ENCODE data around the gene PLEKHA5. TPM values are rescaled to one million over a fixed set of nuclear protein-coding genes. Genes with fewer than 3 reads are reported as not detected.

Gene PLEKHA5
- total and polyA plus RNA-seq, 4 donors: 4.9 to 88.5 (median 20.9) TPM

GRCh38 chr12:19113464-19113863, 16.1 kb upstream of the PLEKHA5 start:
- 95 to 97% methylated on average over 3 of the region's 3 CpGs for WGBS, 2 donors
- H3K9me3 ChIP-seq (ENCODE audit: control insufficient read depth in 4 of 4, insufficient read depth in 3 of 4, low read length in 3 of 4): no peaks in the 10 kb centered on the region
- no peak for TF ChIP-seq CTCF (IDR thresholded peaks at IDR 0.05; ENCODE audit: control extremely low read depth, extremely low read depth)

DNA sequence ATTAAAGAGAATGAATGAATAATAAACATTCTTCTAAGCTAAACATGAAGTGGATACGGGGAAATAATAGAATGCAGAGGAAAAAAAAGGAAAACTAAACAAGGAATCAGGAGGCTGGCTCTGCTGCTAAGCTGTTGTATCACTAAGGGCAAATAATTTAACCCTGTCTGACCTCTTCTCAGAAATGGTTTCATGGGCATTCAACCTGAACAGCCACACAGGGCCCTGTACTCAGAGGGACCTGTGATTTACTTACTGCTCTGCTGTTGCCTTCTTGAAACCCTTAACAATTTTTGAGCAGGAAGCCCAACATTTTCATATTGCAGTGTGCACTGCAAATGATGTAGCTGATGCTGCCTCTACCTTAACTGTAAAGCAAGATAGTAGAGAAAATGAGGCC, 14.2 kb upstream of the PLEKHA5 start:
- ATAC-seq (ENCODE audit: insufficient read depth, low FRiP score) (no peak), DNase-seq (no peak)
- no peak overlapping the region for H3K4me3 ChIP-seq
- no peak overlapping the region for H3K9ac ChIP-seq (ENCODE audit: insufficient read depth in 1 of 2, low read length in 2 of 2)
- peaks cover 0 to 6% (median 0%) of the 10 kb centered on the region in 3 donors for H3K27me3 ChIP-seq (ENCODE audit: control insufficient read depth in 3 of 3, insufficient read depth in 3 of 3, low read length in 2 of 3)
- no peaks in the 10 kb centered on the region for H3K4me1 ChIP-seq (ENCODE audit: control insufficient read depth in 5 of 5, insufficient read depth in 5 of 5, low read length in 5 of 5)
- no peaks in the 10 kb centered on the region for H3K9me3 ChIP-seq (ENCODE audit: control insufficient read depth in 4 of 4, insufficient read depth in 3 of 4, low read length in 3 of 4)
- H3K27ac ChIP-seq (ENCODE audit: low read depth in 1 of 2, low read length in 1 of 2): no peak overlapping the region
- no peak for TF ChIP-seq CTCF (IDR thresholded peaks at IDR 0.05; ENCODE audit: control extremely low read depth, extremely low read depth)
- 68 to 84% methylated on average over 1 of the region's 1 CpG for WGBS, 2 donors
- H3K36me3 ChIP-seq (ENCODE audit: control insufficient read depth in 4 of 4, insufficient read depth in 4 of 4, low read length in 4 of 4): no peaks in the 10 kb centered on the region

More at GRCh38 chr12:19113464-19113863, 16.1 kb upstream of the PLEKHA5 start:
- Histone ChIP-seq H3K27ac (ENCODE audit: low read depth in 1 of 2, low read length in 1 of 2) (no peak overlapping the region), H3K36me3 (ENCODE audit: control insufficient read depth in 4 of 4, insufficient read depth in 4 of 4, low read length in 4 of 4) (no peaks in the 10 kb centered on the region), H3K4me3 (no peak overlapping the region), H3K27me3 (ENCODE audit: control insufficient read depth in 3 of 3, insufficient read depth in 3 of 3, low read length in 2 of 3) (peaks cover 0 to 14% (median 0%) of the 10 kb centered on the region in 3 donors), H3K4me1 (ENCODE audit: control insufficient read depth in 5 of 5, insufficient read depth in 5 of 5, low read length in 5 of 5) (no peaks in the 10 kb centered on the region), H3K9ac (ENCODE audit: insufficient read depth in 1 of 2, low read length in 2 of 2) (no peak overlapping the region)
- DNase-seq (no peak), ATAC-seq (ENCODE audit: insufficient read depth, low FRiP score) (no peak)

DNA sequence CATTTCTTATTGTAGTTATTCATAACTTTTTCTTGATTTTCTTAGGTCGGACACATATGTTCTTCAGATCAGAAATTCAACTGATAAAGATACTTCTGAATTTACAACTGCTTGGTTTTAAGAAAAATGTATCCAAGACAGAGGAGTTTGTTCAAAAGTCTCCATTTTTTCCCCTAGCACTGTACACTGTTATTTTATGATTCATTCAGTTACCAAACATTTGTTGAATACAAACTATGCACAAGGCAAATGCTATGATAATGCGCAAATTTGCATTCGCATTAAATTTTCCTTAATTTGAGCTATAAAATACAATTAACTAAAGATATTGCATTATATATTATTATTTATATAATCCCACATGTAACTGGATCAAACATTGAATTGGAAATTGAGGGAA, 10.1 kb upstream of the PLEKHA5 start:
- no peak overlapping the region for H3K9ac ChIP-seq (ENCODE audit: insufficient read depth in 1 of 2, low read length in 2 of 2)
- no peak for TF ChIP-seq CTCF (IDR thresholded peaks at IDR 0.05; ENCODE audit: control extremely low read depth, extremely low read depth)
- peaks cover 0 to 2% (median 0%) of the 10 kb centered on the region in 5 donors for H3K4me1 ChIP-seq (ENCODE audit: control insufficient read depth in 5 of 5, insufficient read depth in 5 of 5, low read length in 5 of 5)
- WGBS, 2 donors: 95 to 96% methylated on average over 3 of the region's 3 CpGs
- H3K36me3 ChIP-seq (ENCODE audit: control insufficient read depth in 4 of 4, insufficient read depth in 4 of 4, low read length in 4 of 4): no peaks in the 10 kb centered on the region
- ATAC-seq (ENCODE audit: insufficient read depth, low FRiP score) (no peak), DNase-seq (no peak)
- H3K9me3 ChIP-seq (ENCODE audit: control insufficient read depth in 4 of 4, insufficient read depth in 3 of 4, low read length in 3 of 4): no peaks in the 10 kb centered on the region
- H3K27ac ChIP-seq (ENCODE audit: low read depth in 1 of 2, low read length in 1 of 2): no peak overlapping the region
- H3K27me3 ChIP-seq (ENCODE audit: control insufficient read depth in 3 of 3, insufficient read depth in 3 of 3, low read length in 2 of 3): peaks cover 0 to 5% (median 0%) of the 10 kb centered on the region in 3 donors
- H3K4me3 ChIP-seq: no peak overlapping the region

DNA sequence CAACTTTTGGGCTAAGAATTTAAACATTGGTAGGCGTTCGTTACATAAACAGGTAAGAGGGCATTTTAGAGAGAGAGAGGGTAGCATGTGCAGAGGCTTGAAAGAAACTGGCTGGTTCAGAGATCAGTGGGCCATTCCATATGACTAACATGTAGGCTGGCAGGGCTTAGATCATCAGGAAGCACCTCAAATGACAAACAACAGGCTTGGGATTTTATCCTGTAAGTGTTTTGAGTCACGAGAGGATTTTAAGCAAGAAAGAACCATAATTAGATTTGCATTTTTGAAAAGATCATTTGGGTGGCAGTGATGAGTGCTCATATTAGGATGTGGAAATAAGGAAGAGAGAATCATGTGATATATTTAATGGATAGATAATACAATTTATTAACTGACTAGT, 8.7 kb upstream of the PLEKHA5 start:
- Histone ChIP-seq H3K4me3 (no peak overlapping the region), H3K4me1 (ENCODE audit: control insufficient read depth in 5 of 5, insufficient read depth in 5 of 5, low read length in 5 of 5) (peaks cover 0 to 2% (median 0%) of the 10 kb centered on the region in 5 donors), H3K9me3 (ENCODE audit: control insufficient read depth in 4 of 4, insufficient read depth in 3 of 4, low read length in 3 of 4) (no peaks in the 10 kb centered on the region), H3K9ac (ENCODE audit: insufficient read depth in 1 of 2, low read length in 2 of 2) (no peak overlapping the region), H3K36me3 (ENCODE audit: control insufficient read depth in 4 of 4, insufficient read depth in 4 of 4, low read length in 4 of 4) (no peaks in the 10 kb centered on the region), H3K27ac (ENCODE audit: low read depth in 1 of 2, low read length in 1 of 2) (no peak overlapping the region), H3K27me3 (ENCODE audit: control insufficient read depth in 3 of 3, insufficient read depth in 3 of 3, low read length in 2 of 3) (peaks cover 0 to 3% (median 0%) of the 10 kb centered on the region in 3 donors)
- no peak for ATAC-seq (ENCODE audit: insufficient read depth, low FRiP score)
- no peak for TF ChIP-seq CTCF (IDR thresholded peaks at IDR 0.05; ENCODE audit: control extremely low read depth, extremely low read depth)
- WGBS, 2 donors: 59% methylated on average over 3 of the region's 3 CpGs
- no peak for DNase-seq

Data from lung (tissue), 12 donors.